ENCODE data around the gene LAMB1.
"Not testable (repeated sequence)": the region's sequence is repeated elsewhere in the genome, so short reads cannot be mapped to it uniquely, and the experiment has no call there.

LAMB1 gene

DNA sequence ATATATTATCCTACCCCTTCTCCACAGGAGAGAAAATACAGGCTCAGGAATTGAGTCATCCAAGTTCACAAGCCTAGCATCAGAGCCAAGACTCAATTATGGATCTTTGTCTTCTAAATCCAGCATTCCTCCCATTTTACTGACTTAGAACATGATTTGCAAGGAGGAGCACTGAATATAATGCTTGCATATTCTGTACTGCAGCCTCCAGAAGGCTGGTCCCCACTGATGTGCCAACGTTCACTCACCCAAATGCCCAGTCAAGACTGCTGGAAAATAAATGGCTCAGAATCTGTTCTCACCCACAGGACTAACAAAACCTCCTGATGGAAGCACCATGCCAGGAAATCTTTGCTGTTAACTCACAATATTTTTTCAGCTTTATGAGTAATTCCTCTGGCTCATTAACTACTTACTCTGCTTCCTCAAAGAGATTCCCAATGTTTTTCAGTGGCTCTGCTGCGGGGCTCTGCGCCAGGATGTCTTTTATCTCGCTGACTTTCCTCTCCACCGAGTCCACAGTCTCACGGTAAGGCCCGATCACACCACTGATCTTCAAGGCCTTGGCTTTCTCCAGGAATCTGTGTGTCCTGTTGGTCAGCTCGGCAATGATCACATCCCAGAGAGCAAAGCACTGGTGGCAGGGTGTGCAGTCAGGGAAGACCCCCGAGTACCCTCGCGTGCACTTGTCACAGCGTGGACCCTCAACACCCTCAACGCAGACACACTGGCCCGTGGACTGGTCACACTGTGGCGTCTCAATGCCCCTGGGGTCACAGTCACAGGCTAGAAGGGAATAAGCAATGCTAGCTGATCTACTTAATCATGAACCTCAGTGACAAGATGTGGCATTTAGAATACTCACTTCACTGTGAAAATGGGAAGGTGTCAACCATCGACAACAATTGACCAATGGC lies 63.1 kb downstream of the LAMB1 start:
- DNase-seq, result no peak

DNA sequence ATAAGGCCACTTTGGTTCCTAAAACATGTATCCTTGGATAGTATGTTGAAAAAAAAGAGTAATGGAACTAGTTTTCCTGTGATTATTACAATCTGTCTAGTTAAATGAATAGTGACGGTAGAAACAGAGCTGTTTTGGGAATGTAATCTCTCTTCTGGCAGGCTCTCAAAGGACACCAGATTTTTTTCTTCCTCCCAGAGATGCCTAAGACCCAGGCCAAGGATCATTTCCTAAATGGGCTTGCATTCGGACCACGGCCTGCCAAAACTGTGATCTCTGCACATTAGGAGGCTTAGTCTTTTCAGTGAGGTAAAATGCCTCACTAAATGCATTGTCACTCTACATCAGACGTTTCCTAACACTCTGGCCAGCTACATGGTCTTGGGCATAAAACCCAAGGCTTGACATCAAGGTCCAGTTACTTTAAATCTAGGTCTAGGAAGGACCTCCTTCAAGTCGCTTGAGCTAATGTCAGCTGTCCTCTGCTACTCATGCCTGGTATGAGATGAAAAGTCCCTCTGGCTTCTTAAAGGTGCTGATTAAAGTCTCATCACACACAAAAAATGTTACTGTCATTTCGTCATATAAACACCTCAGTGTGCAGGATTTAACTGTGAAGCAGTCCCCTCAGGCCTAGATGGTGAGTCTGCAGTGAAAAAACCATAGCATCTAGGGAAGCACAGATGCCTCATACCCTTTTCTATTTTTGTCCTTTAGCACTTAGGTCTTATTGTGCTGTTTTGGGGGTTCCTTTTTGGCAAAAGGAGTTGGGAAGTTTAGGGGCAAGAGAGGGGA lies 64.3 kb downstream of the LAMB1 start:
- DNase-seq, result no peak

DNA sequence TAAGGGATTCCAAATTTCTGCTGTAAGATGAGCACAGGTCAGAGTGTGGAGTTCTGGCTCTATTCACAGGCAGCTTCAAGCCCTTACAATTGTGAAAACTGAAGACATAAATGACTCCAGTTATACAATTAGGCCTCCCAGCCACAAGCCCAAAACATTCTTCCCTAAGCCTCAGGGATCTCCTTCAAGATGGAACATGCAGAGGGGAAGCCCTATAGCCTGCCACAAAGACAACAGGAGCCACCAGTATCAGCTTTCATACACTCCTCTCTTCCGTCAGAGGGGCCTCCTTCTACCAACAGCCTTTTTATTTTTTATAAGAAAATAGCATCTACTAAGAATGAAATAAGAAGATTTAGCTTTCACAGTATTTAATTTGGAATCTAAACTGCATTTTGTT lies 65.4 kb downstream of the LAMB1 start:
- no peak for DNase-seq

DNA sequence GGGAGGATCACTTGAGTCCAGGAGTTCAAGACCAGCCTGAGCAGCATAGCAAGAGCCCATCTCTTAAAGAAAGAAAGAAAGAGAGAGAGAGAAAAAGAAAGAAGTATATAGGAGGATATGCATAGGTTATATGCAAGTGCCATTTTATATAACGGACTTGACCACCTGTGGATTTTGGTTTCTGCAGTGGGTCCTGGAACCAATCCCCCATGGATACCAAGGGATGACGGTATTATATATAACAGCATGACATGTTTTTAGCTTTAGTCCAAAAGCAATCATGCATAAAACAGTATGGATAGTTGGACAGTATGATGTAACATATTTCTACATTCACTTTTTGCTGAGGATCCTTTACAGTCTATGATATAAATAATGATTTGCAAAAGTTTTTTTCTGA lies 66.6 kb downstream of the LAMB1 start:
- no peak for DNase-seq

DNA sequence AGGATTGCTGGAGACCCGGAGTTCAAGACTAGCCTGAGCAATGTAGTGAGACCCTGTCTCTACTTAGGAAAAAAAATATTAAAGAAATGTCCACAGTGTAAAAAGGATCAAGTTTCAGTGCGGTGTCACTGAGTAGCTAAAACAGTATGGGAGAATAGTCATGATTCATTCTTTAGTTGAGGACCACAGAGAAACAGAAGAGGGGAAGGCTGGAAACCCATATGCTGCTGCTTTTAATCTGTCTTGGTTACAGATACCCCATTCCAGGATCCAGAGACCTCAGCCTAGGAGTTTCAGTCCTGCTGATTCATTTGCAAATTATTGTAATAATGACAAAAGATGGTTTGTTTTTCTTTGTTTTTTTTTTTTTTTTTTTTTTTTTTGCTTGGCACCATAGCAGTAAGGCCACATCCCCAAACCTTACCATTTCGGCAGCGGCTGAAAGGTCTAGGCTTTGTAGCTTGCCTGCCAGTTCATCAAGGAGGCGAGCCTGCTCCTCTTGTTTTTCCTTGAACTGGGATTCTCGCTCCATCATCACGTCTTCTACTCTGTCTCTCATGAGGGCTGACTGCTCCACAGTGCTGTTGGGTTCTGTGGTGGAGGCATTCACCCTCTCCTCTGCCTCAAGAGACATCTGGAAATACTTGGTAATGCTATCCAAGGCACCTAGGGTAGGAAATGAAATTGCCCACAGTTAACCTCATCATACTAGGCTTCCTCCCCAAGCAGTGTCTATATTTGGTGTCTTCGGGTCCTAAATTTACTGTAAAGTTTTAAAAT lies 67.8 kb downstream of the LAMB1 start:
- no peak for DNase-seq

DNA sequence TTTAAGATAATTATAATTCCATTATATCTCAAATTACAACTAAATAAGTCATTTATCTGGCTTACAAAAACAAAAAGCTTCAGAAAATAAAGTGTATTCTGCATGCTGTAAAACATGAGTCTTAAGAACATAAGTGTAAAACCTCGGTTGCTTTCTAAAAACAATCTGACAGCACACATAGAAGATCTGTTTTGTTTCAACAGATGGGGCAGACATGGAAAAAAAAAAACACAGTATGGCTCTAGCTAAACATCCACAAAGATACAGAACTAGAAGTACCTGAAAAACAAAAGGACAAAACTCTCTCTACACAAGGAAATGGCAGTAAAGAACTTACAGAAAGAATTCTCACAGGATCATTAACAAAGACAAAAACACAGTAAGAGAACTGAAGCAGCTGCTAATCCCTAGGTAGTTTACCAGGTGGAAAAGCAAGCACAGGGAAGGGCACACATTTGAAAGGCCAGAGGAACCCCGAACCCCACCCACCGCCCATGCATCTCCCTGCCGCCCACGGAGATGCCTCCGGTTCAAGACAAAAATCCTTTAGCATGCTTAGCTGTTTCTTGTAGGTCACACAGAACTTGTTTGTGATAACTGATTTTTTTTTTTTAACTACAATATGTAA lies 69.5 kb downstream of the LAMB1 start:
- no peak for DNase-seq

DNA sequence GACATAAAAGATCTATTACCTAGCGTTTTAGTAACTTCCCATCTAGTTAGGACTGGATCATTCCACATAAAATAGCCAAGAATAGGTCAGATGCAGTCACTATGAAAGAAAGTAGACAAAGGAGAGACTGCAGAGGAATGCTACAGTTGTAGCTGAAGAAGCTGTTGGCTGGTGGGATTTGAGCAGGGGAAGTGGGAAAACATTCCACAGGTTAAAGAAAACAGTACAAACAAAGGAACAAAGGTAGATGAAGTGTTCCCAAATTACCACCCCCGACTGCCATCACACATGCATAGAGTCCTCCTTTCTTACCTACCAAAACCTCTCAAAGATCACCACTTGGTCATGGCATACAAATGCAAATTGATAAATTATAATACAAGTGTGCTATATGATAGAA lies 70.2 kb downstream of the LAMB1 start:
- no peak for DNase-seq

DNA sequence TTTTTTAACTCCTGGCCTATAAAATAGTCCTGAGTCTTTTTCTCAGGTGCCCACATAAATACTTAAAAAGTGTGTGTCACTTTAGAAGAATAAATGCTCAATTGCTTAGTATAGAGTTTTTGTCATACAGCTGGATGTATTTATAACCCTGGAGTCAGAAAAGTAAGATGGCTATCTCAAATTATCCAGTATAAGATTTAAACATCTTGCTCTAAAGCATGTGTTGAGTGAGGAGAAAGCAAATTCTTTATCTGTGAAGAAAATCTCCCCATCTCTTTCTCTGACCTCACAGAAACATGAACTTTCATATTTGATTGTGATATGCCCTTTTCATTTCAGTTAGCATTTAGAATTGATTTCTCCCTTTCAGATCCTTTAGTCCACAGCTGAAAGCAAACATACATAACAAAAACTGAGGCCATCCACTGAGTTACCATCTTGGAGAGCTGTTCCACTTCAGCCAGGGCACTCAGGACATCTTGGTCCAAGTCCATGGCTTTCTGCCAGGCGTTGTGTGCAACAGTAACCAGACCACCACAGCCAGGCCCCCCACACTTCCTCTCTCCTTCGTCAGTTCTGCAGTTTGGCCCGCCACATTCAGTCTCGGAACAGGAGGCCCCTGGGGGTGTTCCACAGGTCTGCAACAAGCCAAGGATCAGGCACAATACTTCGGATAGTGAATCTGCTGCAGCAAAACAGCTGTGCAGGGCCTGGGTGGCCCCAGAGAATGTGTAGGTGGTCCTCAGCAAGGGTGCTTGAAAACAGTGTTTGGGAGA lies 71.0 kb downstream of the LAMB1 start:
- no peak for DNase-seq

DNA sequence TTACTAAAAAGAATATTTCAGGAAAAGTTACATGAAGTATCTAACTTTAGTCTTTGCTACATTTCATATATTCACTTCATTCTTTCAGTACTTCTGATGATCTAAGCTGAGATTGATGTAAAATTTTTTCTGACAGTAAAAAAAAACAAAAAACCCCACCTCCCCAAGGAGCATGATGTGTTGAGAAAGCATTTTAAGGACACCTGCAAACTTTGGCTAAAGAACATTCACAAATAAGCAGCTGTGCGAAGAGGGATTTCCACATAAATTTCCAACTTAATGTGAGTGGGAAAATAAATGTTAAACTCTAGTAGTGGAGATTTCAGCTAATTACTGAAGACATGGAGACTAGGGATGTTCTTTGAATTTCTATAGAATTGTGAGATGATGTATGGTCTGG lies 76.5 kb downstream of the LAMB1 start:
- no peak for DNase-seq

DNA sequence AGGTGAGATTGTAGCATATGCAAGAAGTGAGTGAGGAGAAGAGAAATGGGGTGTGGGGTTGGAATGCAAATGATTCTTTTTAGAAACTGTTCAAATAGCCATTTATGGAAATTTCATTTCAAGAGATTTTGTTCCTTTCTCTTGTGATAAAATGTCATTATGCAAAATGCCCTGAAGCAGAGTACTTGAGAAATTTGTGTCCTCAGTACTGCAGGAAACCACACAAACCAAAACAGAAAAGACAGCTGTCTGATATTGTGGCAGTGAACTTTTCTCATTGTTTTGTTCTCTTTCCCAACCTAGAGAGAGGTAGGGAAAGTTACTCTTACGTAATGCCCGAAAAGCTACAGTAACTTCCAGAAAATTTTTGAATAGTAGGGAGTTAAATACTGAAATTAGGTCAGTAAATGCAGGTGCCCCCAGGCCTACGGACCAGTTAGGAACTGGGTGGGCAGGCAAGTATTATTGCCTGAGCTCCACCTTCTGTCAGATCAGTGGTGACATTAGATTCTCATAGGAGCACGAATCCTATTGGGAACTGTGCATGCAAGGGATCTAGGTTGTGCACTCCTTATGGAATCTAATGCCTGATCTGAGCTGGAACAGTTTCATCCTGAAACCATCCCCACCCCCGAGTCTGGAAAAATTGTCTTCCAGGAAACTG lies 78.0 kb downstream of the LAMB1 start:
- no peak for DNase-seq

DNA sequence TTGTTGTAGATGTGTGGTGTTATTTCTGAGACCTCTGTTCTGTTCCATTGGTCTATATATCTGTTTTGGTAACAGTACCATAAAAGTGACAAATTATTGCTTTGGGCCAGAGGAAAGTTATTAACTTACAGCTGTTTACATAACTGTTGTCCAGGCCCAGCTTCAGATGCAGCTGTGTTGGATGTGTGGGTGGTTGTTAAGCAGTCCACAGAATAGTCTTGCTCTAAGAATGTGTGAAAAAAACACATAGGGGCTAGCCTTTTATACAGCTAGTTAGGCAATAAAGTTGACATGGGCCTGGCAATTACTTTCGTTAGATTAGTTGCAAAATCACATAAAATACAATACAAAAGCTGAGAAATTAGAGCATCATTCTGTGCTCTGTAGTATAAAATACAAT lies 80.1 kb downstream of the LAMB1 start:
- no peak for DNase-seq

DNA sequence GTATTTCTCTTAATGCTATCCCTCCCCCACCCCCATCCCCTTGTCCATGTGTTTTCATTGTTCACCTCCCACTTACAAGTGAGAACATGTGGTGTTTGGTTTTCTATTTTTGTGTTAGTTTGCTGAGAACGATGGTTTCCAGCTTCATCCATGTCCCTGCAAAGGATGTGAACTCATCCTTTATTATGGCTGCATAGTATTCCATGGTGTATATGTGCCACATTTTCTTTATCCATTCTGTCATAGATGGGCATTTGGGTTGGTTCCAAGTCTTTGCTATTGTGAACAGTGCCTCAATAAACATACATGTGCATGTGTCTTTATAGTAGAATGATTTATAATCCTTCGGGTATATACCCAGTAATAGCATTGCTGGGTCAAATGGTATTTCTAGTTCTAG lies 81.1 kb downstream of the LAMB1 start:
- not testable (repeated sequence) for DNase-seq

DNA sequence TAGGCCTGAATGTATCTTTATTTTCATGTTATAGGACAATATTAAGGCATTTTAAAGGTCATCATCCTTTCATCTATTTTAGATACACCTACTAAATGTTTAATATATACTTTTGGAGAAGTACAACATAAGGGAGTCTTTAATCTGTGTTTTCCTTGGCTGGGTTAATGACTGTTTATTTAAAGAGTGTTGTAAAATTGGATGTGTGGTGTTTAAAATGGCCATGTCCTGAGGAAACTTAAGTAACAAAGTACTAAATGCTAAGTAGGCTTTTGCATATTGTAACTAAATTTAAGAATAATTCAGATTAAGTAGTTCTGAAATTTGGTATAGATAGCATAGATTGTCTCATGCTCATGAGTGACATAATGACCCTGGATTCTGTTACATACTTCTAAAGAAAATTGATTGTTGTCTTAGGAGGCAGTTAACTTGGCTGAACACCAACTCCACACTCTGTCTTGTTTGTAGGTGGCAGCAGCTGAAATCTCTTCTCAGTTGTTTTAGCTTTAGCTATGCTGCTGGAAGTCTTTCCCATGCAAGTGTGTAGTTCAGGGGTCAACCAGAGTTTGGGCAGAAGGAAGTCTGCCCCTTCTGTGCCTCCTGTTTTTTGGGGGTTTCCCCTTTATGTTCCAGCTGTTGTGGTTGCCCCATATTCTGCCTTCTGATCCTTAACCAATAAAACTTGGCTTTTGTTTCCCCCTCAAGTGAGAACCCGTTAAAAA lies 82.8 kb downstream of the LAMB1 start:
- no peak for DNase-seq

DNA sequence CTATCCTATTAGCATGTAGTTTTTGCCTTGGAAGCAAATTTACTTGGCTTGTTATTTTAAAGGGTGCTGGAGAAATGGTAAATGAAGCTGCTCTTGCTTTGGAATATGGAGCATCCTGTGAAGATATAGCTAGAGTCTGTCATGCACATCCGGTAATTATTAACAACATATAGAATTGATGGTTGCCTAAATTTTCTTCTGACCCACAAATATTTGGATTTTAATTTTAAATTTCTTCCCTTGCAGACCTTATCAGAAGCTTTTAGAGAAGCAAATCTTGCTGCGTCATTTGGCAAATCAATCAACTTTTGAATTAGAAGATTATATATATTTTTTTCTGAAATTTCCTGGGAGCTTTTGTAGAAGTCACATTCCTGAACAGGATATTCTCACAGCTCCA lies 84.0 kb downstream of the LAMB1 start:
- no peak for DNase-seq

DNA sequence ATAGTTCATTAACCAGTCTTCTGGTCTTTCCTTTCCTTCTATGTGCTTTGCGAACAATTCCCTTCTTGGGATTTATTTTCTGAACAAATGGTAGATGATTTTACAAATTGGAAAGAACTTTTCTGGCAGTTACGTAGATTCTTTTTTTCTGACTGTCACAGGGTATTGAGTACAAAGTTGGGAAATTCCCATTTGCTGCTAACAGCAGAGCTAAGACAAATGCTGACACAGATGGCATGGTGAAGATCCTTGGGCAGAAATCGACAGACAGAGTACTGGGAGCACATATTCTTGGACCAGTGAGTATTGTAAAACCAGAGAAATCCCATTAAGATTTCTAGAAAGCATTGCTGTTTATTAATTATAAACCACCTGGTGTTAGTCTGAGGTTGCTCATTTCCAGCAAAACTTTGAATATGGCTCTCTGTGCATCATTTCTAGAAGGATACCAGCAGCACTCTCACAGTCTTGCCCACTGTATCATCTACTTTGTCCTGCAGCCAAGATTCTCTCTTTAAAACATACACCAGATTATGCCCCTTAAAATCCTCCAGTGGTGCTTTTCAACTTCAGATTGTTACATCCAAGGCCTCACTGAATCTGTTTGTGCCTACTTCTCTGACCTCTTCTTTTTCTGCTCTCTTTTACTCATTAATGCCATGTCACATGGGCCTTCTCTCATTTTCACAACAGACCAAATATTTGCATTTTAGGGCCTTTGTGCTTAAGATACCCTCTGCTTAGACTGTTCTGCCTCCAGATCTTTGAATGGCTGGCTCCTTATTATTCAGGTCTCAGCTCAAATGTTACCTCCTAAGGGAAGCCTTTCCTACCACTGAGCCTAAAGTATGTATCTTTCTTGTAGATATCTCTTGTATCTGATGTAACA lies 85.0 kb downstream of the LAMB1 start:
- no peak for DNase-seq

DNA sequence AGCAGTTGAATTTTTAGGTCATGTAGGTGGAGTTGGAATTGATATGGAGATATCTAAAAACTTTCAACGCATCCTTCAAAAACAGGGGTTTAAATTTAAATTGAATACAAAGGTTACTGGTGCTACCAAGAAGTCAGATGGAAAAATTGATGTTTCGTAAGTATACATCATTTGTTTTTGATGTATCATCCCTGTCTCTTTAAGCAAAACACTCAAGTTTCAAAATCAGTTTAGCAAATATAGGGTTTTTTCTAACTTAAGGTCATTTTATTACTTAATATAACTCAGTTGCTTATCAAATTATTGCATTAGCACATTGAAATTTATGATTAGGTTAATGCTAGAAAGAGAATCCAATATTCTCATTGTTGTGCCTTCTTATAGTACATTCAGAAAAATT lies 87.4 kb downstream of the LAMB1 start:
- DNase-seq, result no peak

DNA sequence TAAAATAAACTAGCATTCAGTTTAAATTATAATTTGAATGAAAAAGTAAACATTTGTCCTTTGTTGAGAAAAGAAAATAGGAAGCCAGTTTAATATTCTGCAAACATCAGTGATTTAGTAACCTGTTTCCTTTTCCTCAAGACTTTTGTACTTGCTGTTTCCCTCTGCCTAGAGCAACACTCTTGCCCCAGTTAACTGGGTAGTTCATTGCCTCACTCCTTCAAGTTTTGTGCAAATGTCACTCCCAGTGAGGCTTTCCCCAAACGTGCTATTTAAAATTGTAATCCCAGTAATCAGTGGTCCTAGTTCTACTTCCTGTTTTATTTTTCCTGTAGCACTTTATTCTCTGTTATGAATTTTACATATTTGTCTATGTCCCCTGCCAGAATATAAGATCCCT lies 88.1 kb downstream of the LAMB1 start:
- DNase-seq, result no peak

DNA sequence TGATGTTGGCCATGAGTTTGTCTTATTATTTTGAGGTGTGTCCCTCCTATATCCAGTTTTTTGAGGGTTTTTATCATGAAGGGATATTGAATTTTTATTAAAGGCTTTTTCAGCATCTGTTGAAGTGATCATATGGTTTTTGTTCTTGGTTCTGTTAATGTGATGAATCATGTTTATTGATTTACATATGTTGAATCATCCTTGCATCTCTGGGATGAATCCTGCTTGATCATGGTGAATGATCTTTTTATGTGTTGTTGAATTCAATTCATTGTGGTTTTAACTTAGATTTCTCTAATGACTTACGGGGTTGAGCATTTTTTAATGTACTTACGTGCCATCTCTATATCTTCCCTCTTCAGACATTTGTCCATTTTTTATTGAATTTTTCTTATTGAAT lies 89.1 kb downstream of the LAMB1 start:
- DNase-seq, result no peak

DNA sequence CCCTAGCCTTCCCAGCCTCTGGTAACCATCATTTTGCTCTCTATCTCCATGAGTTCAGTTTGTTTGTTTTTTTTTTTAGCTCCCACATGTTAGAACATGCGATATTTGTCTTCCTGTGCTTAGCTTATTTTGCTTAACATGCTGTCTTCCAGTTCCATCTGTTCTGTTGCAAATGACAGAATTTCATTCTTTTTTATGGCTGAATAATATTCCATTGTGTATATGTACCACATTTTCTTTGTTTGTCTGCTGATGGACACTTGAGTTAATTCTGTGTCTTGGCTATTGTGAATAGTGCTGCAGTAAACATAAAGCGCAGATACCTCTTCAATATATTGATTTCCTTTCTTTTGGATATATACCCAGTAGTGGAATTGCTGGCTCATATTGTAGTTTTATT lies 91.0 kb downstream of the LAMB1 start:
- DNase-seq, result no peak

DNA sequence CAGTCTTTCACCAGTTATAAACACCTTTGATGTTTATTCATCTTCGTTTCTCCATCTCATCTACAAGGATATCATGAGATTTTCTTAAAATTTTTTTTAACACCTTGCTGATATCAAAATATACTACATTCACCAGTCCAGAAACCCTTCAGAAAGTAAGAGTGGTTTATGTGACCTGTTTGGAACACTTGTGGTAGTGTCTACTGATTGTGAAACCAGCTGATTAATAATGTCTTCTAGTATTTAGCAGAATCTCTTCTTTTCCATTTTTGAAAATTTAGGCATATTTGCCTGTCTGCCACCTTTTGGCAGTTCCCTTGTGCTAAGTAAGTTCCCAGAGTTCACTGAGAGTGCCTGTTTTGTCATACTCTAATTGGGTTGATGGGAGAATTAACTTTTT lies 93.5 kb downstream of the LAMB1 start:
- no peak for DNase-seq

Measured in hematopoietic multipotent progenitor cell treated with erythropoietin and hydrocortisone succinate and interleukin-3 and kit ligand, for 8 days (in vitro differentiated cells).